Neural cell (in vitro differentiated cells): ENCODE data around the gene ABHD2. TPM values are rescaled to one million over a fixed set of nuclear protein-coding genes. Genes with fewer than 3 reads are reported as not detected.

Source experiments
- H2AFZ ChIP-seq: fragments of 200-600, 300-800 bp; sonication (generic), shearing (Covaris generic); 2 replicates; pipeline ENCODE4 v1.6.0; 2014; ENCODE audit warnings: low read depth, mild to moderate bottlenecking, antibody characterized with exemption, low read length, moderate library complexity
- H3F3A ChIP-seq: fragments of 200-600 bp; shearing (Covaris generic); 2 replicates; pipeline ENCODE4 v1.6.1; 2016; ENCODE audit warnings: mild to moderate bottlenecking, moderate library complexity, mixed read lengths, antibody characterized with exemption, low read length; ENCODE audit not compliant: insufficient read depth, poor library complexity, severe bottlenecking
- H3K27ac ChIP-seq: fragments of 200-600, 300-800 bp; sonication (generic), shearing (Covaris generic); 2 replicates; pipeline ENCODE4 v1.5.1; 2014; ENCODE audit warnings: mild to moderate bottlenecking, low read length, moderate library complexity
- H3K27me3 ChIP-seq: fragments of 300-800, 200-600 bp; sonication (generic), shearing (Covaris generic); 2 replicates; pipeline ENCODE4 v1.6.0; 2014; ENCODE audit warnings: mild to moderate bottlenecking, low read depth, low read length, moderate library complexity; ENCODE audit not compliant: insufficient read depth
- H3K36me3 ChIP-seq: fragments of 300-800, 200-600 bp; sonication (generic), shearing (Covaris generic); 2 replicates; pipeline ENCODE4 v1.5.1; 2014; ENCODE audit warnings: mild to moderate bottlenecking, antibody characterized with exemption, low read length, moderate library complexity; ENCODE audit not compliant: insufficient read depth
- H3K4me2 ChIP-seq: fragments of 300-800, 200-600 bp; sonication (generic), shearing (Covaris generic); 2 replicates; pipeline ENCODE4 v1.6.0; 2014; ENCODE audit warnings: mild to moderate bottlenecking, low read length
- H3K4me3 ChIP-seq: fragments of 300-800, 200-600 bp; sonication (generic), shearing (Covaris generic); 2 replicates; pipeline ENCODE4 v1.5.1; 2014; ENCODE audit warnings: mild to moderate bottlenecking, low read length, moderate library complexity
- H3K79me2 ChIP-seq: fragments of 200-600 bp; shearing (Covaris generic); replicated peaks from 2 replicates; pipeline ENCODE4 v1.6.0; 2014; ENCODE audit warnings: mild to moderate bottlenecking, low read length, moderate library complexity; ENCODE audit not compliant: insufficient read depth
- H3K9ac ChIP-seq: fragments of 300-800, 200-600 bp; sonication (generic), shearing (Covaris generic); 2 replicates; pipeline ENCODE4 v1.6.1; 2016; ENCODE audit warnings: mild to moderate bottlenecking, low read length, mixed read lengths
- H3K9me2 ChIP-seq: fragments of 200-600 bp; shearing (Covaris generic); 2 replicates; pipeline ENCODE4 v1.6.1; 2016; ENCODE audit warnings: mild to moderate bottlenecking, low read length, mixed read lengths; ENCODE audit not compliant: insufficient read depth
- H3K9me3 ChIP-seq: fragments of 200-600, 300-800 bp; sonication (generic), shearing (Covaris generic); 2 replicates; pipeline ENCODE4 v1.6.1; 2016; ENCODE audit warnings: mild to moderate bottlenecking, mixed run types, low read length, moderate library complexity, mixed read lengths
- H4K20me1 ChIP-seq: fragments of 200-600 bp; shearing (Covaris generic); 2 replicates; pipeline ENCODE4 v1.6.1; 2016; ENCODE audit warnings: mild to moderate bottlenecking, mixed run types; ENCODE audit not compliant: insufficient read depth
- EP300 ChIP-seq: fragments of 450-650 bp; conservative IDR thresholded peaks from 2 replicates; pipeline ENCODE4 v1.6.1; 2014; ENCODE audit warnings: antibody characterized with exemption, mild to moderate bottlenecking, moderate library complexity; ENCODE audit not compliant: poor library complexity, severe bottlenecking
- EZH2 ChIP-seq: fragments of 200-600, 300-800 bp; shearing (Covaris generic), sonication (generic); IDR thresholded peaks from 2 replicates; pipeline ENCODE4 v1.6.1; 2014; ENCODE audit warnings: antibody characterized with exemption, low read length, borderline replicate concordance, mild to moderate bottlenecking; ENCODE audit not compliant: insufficient read depth, poor library complexity, severe bottlenecking
- MXI1 ChIP-seq: fragments of 450-650 bp; conservative IDR thresholded peaks from 2 replicates; pipeline ENCODE4 v1.6.1; 2014; ENCODE audit warnings: antibody characterized with exemption, mild to moderate bottlenecking; ENCODE audit not compliant: poor library complexity, severe bottlenecking
- POLR2AphosphoS5 ChIP-seq: IDR thresholded peaks from 2 replicates; pipeline ENCODE4 v1.6.1; 2012
- RAD21 ChIP-seq: fragments of 450-650 bp; conservative IDR thresholded peaks from 2 replicates; pipeline ENCODE4 v1.6.1; 2014; ENCODE audit warnings: antibody characterized with exemption, mild to moderate bottlenecking, moderate library complexity
- SMC3 ChIP-seq: fragments of 450-650 bp; conservative IDR thresholded peaks from 2 replicates; pipeline ENCODE4 v1.6.1; 2014; ENCODE audit warnings: antibody characterized with exemption, mild to moderate bottlenecking, moderate library complexity; ENCODE audit not compliant: poor library complexity
- TAF1 ChIP-seq: IDR thresholded peaks from 2 replicates; pipeline ENCODE4 v1.6.1; 2012; ENCODE audit warnings: low read depth
- polyA plus RNA-seq: library from polyadenylated mRNA; depleted of rRNA; stranded (reverse); fragments of >200 nt; gene quantifications from 2 replicates; pipeline ENCODE4 v1.2.3, GENCODE V29; 2014
- TF ChIP-seq, protein P1 (sequence below): IDR thresholded peaks from 2 replicates; pipeline ENCODE4 v1.6.1; 2012; ENCODE audit warnings: borderline replicate concordance
- TF ChIP-seq, protein P2 (sequence below): fragments of 450-650 bp; IDR thresholded peaks from 2 replicates; pipeline ENCODE4 v1.5.1; 2014; ENCODE audit warnings: antibody characterized with exemption, mild to moderate bottlenecking, moderate library complexity; ENCODE audit not compliant: poor library complexity, severe bottlenecking

The ABHD2 gene
- polyA plus RNA-seq, 1 donor from 2014 or later, result 19.0 TPM

- Histone ChIP-seq H2AFZ (no peak overlapping the region), H4K20me1 (no peaks in the 10 kb centered on the region), H3K4me3 (peak overlapping the region; percentile 72), H3K27ac (no peak overlapping the region), H3K4me2 (peak overlapping the region; percentile 78), H3K36me3 (no peaks in the 10 kb centered on the region), H3F3A (no peaks in the 10 kb centered on the region), H3K27me3 (no peaks in the 10 kb centered on the region), H3K9ac (peak overlapping the region; percentile 90), H3K9me2 (no peaks in the 10 kb centered on the region), H3K9me3 (no peaks in the 10 kb centered on the region), H3K79me2 (peaks cover 44% of the 10 kb centered on the region)
- TF ChIP-seq RAD21, result no peak
- TF ChIP-seq, protein P1, sequence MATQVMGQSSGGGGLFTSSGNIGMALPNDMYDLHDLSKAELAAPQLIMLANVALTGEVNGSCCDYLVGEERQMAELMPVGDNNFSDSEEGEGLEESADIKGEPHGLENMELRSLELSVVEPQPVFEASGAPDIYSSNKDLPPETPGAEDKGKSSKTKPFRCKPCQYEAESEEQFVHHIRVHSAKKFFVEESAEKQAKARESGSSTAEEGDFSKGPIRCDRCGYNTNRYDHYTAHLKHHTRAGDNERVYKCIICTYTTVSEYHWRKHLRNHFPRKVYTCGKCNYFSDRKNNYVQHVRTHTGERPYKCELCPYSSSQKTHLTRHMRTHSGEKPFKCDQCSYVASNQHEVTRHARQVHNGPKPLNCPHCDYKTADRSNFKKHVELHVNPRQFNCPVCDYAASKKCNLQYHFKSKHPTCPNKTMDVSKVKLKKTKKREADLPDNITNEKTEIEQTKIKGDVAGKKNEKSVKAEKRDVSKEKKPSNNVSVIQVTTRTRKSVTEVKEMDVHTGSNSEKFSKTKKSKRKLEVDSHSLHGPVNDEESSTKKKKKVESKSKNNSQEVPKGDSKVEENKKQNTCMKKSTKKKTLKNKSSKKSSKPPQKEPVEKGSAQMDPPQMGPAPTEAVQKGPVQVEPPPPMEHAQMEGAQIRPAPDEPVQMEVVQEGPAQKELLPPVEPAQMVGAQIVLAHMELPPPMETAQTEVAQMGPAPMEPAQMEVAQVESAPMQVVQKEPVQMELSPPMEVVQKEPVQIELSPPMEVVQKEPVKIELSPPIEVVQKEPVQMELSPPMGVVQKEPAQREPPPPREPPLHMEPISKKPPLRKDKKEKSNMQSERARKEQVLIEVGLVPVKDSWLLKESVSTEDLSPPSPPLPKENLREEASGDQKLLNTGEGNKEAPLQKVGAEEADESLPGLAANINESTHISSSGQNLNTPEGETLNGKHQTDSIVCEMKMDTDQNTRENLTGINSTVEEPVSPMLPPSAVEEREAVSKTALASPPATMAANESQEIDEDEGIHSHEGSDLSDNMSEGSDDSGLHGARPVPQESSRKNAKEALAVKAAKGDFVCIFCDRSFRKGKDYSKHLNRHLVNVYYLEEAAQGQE, result no peak
- TF ChIP-seq SMC3, result no peak
- no peak for TF ChIP-seq POLR2AphosphoS5
- TF ChIP-seq, protein P2, sequence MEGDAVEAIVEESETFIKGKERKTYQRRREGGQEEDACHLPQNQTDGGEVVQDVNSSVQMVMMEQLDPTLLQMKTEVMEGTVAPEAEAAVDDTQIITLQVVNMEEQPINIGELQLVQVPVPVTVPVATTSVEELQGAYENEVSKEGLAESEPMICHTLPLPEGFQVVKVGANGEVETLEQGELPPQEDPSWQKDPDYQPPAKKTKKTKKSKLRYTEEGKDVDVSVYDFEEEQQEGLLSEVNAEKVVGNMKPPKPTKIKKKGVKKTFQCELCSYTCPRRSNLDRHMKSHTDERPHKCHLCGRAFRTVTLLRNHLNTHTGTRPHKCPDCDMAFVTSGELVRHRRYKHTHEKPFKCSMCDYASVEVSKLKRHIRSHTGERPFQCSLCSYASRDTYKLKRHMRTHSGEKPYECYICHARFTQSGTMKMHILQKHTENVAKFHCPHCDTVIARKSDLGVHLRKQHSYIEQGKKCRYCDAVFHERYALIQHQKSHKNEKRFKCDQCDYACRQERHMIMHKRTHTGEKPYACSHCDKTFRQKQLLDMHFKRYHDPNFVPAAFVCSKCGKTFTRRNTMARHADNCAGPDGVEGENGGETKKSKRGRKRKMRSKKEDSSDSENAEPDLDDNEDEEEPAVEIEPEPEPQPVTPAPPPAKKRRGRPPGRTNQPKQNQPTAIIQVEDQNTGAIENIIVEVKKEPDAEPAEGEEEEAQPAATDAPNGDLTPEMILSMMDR, result no peak
- no peak for TF ChIP-seq TAF1
- no peak for TF ChIP-seq EZH2
- TF ChIP-seq EP300, result no peak
- TF ChIP-seq MXI1, result no peak
Observed at GRCh38 chr15:89089316-89090230, 1.3 kb downstream of the ABHD2 start.

GRCh38 chr15:89090791-89091626 lies 2.8 kb downstream of the ABHD2 start:
- H3K27ac ChIP-seq, result no peak overlapping the region
- no peak for TF ChIP-seq EP300
- no peak for TF ChIP-seq MXI1
- TF ChIP-seq, protein P2, result no peak
- no peaks in the 10 kb centered on the region for H4K20me1 ChIP-seq
- H3K79me2 ChIP-seq, result peaks cover 49% of the 10 kb centered on the region
- H3K9ac ChIP-seq, result no peak overlapping the region
- no peak overlapping the region for H2AFZ ChIP-seq
- no peaks in the 10 kb centered on the region for H3K9me2 ChIP-seq
- H3K4me3 ChIP-seq, result peak overlapping the region; percentile 51
- no peaks in the 10 kb centered on the region for H3F3A ChIP-seq
- H3K36me3 ChIP-seq, result no peaks in the 10 kb centered on the region
- H3K27me3 ChIP-seq, result no peaks in the 10 kb centered on the region
- no peaks in the 10 kb centered on the region for H3K9me3 ChIP-seq
- peak overlapping the region; percentile 7 for H3K4me2 ChIP-seq
